ENCODE data around the gene SEMA4D. TPM values are rescaled to one million over a fixed set of nuclear protein-coding genes. Genes with fewer than 3 reads are reported as not detected.
A peak's percentile ranks its signal among the peaks of the same experiment; 100 is the strongest.
"Not testable (repeated sequence)": the region's sequence is repeated elsewhere in the genome, so short reads cannot be mapped to it uniquely, and the experiment has no call there.

SEMA4D gene
- total RNA-seq, 3 donors from 2014 or later (not counting 1 experiment from before 2014, with no cell fraction given): 354 to 448 (median 420) TPM

- no peak overlapping the region for H3K27ac Mint-ChIP-seq
- WGBS (ENCODE audit: insufficient coverage): 100% methylated on average over 5 of the region's 5 CpGs
Observed at GRCh38 chr9:89347651-89348050, 150.3 kb downstream of the SEMA4D start.

GRCh38 chr9:89346696-89347095 lies 151.2 kb downstream of the SEMA4D start:
- Histone ChIP-seq H3K4me3 (ENCODE audit: low read length) (no peak overlapping the region), H3K36me3 (ENCODE audit: control insufficient read depth, insufficient read depth, low read length) (peaks cover 86% of the 10 kb centered on the region), H3K27me3 (ENCODE audit: control insufficient read depth, insufficient read depth, low read length) (no peaks in the 10 kb centered on the region), H3K4me1 (ENCODE audit: control insufficient read depth, insufficient read depth, low read length) (peaks cover 1% of the 10 kb centered on the region), H3K27ac (ENCODE audit: low read length) (no peak overlapping the region), H3K9me3 (ENCODE audit: control insufficient read depth, insufficient read depth, low read length) (no peaks in the 10 kb centered on the region)
- peaks cover 52% of the 10 kb centered on the region for H3K36me3 Mint-ChIP-seq
- no peak for ATAC-seq
- no peak overlapping the region for H3K4me3 Mint-ChIP-seq
- H3K27me3 Mint-ChIP-seq (ENCODE audit: low read depth in 2 of 2): no peaks in the 10 kb centered on the region
- 97% methylated on average over 8 of the region's 9 CpGs for WGBS (ENCODE audit: insufficient coverage)
- DNase-seq: no peak
- TF ChIP-seq CTCF (IDR thresholded peaks at IDR 0.05): no peak
- H3K27ac Mint-ChIP-seq: no peak overlapping the region
- intact Hi-C loops (cut with micrococcal nuclease): no loop called here
- no peaks in the 10 kb centered on the region for H3K9me3 Mint-ChIP-seq
- peaks cover 7 to 25% of the 10 kb centered on the region in 2 donors for H3K4me1 Mint-ChIP-seq

More at GRCh38 chr9:89347651-89348050, 150.3 kb downstream of the SEMA4D start:
- H3K27me3 Mint-ChIP-seq (ENCODE audit: low read depth in 2 of 2): no peaks in the 10 kb centered on the region
- peaks cover 49% of the 10 kb centered on the region for H3K36me3 Mint-ChIP-seq
- H3K36me3 ChIP-seq (ENCODE audit: control insufficient read depth, insufficient read depth, low read length): peaks cover 84% of the 10 kb centered on the region
- no peaks in the 10 kb centered on the region for H3K9me3 Mint-ChIP-seq
- peaks cover 17 to 33% of the 10 kb centered on the region in 2 donors for H3K4me1 Mint-ChIP-seq
- intact Hi-C loops (cut with micrococcal nuclease): no loop called here
- H3K27ac ChIP-seq (ENCODE audit: low read length): no peak overlapping the region
- H3K9me3 ChIP-seq (ENCODE audit: control insufficient read depth, insufficient read depth, low read length): no peaks in the 10 kb centered on the region
- H3K4me3 Mint-ChIP-seq: no peak overlapping the region
- ATAC-seq (no peak), DNase-seq (no peak)
- no peak for TF ChIP-seq CTCF (IDR thresholded peaks at IDR 0.05)
- H3K27me3 ChIP-seq (ENCODE audit: control insufficient read depth, insufficient read depth, low read length): no peaks in the 10 kb centered on the region
- peaks cover 11% of the 10 kb centered on the region for H3K4me1 ChIP-seq (ENCODE audit: control insufficient read depth, insufficient read depth, low read length)
- no peak overlapping the region for H3K4me3 ChIP-seq (ENCODE audit: low read length)

- Histone ChIP-seq H3K9me3 (ENCODE audit: control insufficient read depth, insufficient read depth, low read length) (no peaks in the 10 kb centered on the region), H3K4me3 (ENCODE audit: low read length) (no peak overlapping the region), H3K27ac (ENCODE audit: low read length) (no peak overlapping the region), H3K36me3 (ENCODE audit: control insufficient read depth, insufficient read depth, low read length) (peaks cover 85% of the 10 kb centered on the region), H3K27me3 (ENCODE audit: control insufficient read depth, insufficient read depth, low read length) (no peaks in the 10 kb centered on the region), H3K4me1 (ENCODE audit: control insufficient read depth, insufficient read depth, low read length) (no peaks in the 10 kb centered on the region)
- intact Hi-C loops (cut with micrococcal nuclease): no loop called here
- WGBS (ENCODE audit: insufficient coverage): 90% methylated on average over 5 of the region's 5 CpGs
- no peak overlapping the region for H3K4me3 Mint-ChIP-seq
- ATAC-seq: no peak
- DNase-seq: no peak
- peaks cover 0 to 25% of the 10 kb centered on the region in 2 donors for H3K4me1 Mint-ChIP-seq
- no peaks in the 10 kb centered on the region for H3K9me3 Mint-ChIP-seq
- no peak for TF ChIP-seq CTCF (IDR thresholded peaks at IDR 0.05)
- no peaks in the 10 kb centered on the region for H3K27me3 Mint-ChIP-seq (ENCODE audit: low read depth in 2 of 2)
- no peak overlapping the region for H3K27ac Mint-ChIP-seq
- peaks cover 54% of the 10 kb centered on the region for H3K36me3 Mint-ChIP-seq
Observed at GRCh38 chr9:89345476-89345875, 152.4 kb downstream of the SEMA4D start.

GRCh38 chr9:89343812-89344211 lies 154.1 kb downstream of the SEMA4D start:
- H3K27me3 Mint-ChIP-seq (ENCODE audit: low read depth in 2 of 2); H3K27me3 ChIP-seq (ENCODE audit: control insufficient read depth, insufficient read depth, low read length); H3K9me3 Mint-ChIP-seq; DNase-seq; H3K27ac ChIP-seq (ENCODE audit: low read length); H3K4me3 ChIP-seq (ENCODE audit: low read length); intact Hi-C loops (cut with micrococcal nuclease); ATAC-seq; H3K4me3 Mint-ChIP-seq; H3K4me1 ChIP-seq (ENCODE audit: control insufficient read depth, insufficient read depth, low read length); H3K9me3 ChIP-seq (ENCODE audit: control insufficient read depth, insufficient read depth, low read length): not testable (repeated sequence)
- Mint-ChIP-seq H3K27ac (peak overlapping the region in 1 of 2 donors; percentile 27), H3K4me1 (peaks cover 0 to 26% of the 10 kb centered on the region in 2 donors), H3K36me3 (peaks cover 56% of the 10 kb centered on the region)
- peaks cover 84% of the 10 kb centered on the region for H3K36me3 ChIP-seq (ENCODE audit: control insufficient read depth, insufficient read depth, low read length)
- WGBS (ENCODE audit: insufficient coverage): 72% methylated on average over 6 of the region's 7 CpGs
